GM12801 (cell line): ENCODE results near the gene TPGS1.

Experiments used
- CTCF ChIP-seq: IDR thresholded peaks from one replicate; pipeline ENCODE4 v1.5.1; 2011; ENCODE audit warnings: control low read depth; ENCODE audit not compliant: insufficient read length; ENCODE audit errors: extremely low read depth

The TPGS1 gene

GRCh38 chr19:522726-523125 lies 15.4 kb downstream of the TPGS1 start:
- no peak for TF ChIP-seq CTCF

- no peak for TF ChIP-seq CTCF
These were observed 16.9 kb downstream of the TPGS1 start for GRCh38 chr19:524062-524674.

DNA sequence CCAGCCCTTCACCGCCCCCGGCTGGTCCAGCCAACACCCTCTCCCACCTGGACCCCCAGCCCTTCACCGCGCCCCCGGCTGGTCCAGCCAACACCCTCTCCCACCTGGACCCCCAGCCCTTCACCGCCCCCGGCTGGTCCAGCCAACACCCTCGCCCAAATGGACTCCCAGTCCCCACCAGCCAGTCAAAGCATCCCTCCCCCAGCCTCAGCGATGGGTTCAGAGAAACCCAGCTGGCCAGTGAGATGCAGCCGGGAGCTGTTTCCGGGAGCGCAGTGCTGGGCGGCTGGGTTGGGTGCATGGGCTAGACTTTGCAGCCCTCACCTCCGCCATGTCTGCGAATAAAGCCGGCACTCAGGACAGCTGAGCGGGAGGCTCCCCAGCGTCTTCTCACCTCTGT lies 17.7 kb downstream of the TPGS1 start:
- no peak for TF ChIP-seq CTCF

DNA sequence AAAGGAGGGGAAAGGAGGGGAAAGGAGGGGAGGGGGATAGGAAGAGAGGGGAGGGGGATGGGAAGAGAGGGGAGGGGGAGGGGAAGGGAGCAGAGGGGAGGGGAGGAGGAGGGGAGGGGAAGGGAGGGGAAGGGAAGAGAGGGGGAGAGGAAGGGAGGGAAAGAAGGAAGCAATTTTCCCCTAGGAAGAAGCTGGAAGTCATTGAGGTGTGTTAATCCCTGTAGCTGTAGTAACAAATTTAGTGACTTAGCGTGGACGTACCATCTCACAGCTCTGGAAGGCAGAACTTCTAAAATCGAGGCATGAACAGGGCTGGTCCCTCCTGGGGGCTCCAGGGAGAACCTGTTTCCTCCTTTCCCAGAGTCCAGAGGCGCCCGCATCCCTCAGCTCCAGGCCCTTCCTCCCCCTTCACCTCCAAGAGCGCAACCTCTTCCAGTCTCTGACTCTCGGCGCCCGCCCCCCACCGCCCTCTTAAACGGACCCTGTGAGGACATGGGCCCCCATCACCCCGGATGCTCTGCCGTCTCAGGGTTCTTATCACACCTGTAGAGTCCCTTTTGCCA lies 18.6 kb downstream of the TPGS1 start:
- TF ChIP-seq CTCF, result no peak

DNA sequence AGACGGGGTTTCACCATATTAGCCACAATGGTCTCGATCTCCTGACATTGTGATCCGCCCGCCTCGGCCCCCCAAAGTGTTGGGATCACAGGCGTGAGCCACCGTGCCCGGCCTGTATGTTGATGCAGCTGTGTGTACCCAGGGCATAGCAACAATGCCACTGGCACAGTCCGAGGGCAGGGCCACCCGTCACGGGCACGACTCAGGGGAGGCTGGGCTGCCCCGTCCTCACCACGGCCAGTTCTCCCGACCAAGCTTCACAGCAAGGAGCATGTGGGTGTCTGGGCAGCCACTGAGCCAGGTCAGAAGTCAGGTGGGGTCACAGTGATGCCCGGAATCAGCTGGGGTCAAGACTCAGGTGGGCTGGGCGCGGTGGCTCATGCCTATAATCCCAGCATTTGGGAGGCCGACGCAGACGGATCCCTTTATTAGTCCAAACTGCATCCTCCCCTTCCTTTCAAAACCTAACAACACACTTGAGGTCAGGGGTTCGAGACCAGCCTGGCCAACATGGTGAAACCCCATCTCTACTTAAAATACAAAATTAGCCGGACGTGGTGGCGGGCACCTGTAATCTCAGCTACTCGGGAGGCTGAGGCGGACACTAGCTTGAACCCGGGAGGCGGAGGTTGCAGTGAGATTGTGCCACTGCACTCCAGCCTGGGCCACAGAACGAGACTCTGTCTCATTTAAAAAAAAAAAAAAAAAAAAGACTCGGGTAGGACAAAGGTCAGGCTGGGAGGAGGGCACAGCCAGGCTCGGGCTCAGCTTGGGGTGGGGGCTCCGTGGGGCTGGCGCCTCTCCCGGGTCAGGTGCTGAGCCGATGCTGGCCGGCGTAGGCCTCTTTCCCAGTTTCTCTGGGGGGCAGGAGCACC lies 23.1 kb downstream of the TPGS1 start:
- no peak for TF ChIP-seq CTCF

DNA sequence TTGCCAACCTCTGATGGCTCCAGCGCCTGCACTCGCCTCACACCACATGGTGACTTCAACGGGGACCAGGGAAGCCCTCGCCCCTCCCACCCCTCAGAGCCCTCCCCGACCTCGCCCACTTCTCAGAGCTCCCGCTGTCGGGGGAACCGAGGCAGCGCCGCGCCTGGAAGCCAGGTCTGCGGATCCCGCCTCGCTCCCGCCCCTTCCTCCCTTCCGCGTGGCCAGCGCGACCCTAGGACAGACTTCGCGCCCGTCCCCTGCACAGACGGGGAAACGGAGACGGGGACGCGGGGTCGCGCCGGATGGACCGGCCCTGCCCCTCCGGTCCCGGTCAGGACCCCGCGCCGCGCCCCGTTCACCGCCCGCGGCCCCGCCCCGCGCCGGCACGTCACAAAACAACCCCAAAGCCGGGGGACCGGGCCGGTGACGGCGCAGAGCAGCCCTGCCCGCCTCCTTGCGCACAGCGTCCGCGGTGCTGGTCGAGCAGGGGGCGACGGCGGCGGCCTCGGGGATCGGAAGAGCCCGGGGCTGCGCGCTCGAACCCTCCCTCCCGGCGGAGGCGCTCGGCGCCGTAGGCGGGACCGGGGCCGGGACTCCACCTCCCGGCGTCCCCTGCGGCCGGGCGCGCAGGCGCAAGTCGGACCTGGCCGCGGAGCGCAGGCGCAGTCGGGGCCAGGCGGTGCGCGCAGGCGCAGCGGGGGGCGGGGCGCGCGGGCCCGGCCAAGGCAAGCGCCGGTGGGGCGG lies 23.9 kb downstream of the TPGS1 start:
- no peak for TF ChIP-seq CTCF
